ENCODE results near the gene ESPN. TPM values are rescaled to one million over a fixed set of nuclear protein-coding genes. Genes with fewer than 3 reads are reported as not detected.
A peak's percentile ranks its signal among the peaks of the same experiment; 100 is the strongest.

ESPN gene
- total RNA-seq, 2 donors from 2014 or later: 0.47 TPM; not detected in 1

DNA sequence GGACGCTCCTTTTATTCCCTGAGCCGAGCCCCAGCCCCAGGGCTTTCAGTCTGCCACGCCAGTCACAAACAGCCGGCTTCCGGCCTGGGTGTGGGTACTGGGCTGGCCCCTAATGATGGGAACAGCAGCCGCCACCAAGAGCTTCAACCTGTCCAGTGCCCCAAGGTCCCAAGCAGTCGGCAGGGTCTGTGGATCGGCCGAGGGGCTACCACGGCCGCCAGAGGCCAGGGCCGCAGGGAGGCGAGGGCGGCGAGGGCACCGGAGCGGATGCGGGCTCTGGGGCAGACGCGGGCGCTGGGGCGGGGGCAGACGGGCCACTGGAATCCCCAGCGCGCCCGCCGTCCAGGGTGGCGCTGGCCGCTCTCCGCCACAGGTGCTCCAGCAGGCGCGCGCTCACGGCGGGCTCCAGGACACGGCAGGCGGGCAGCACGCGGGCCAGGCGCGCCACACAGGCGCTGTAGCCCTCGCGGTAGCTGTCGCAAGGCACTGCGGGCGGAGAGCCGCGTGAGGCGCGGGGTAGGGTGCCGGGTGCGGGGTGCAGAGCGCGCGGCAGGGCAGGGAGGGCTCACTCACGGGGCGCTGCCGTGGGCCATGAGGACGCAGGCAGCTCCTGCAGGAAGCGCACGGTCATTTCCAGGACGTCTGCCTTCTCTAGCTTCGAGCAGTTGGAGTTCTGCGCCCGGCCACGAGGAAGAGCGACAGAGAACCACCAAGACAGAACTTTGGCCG is 5.7 kb upstream of the ESPN start:
- TF ChIP-seq, protein P1, sequence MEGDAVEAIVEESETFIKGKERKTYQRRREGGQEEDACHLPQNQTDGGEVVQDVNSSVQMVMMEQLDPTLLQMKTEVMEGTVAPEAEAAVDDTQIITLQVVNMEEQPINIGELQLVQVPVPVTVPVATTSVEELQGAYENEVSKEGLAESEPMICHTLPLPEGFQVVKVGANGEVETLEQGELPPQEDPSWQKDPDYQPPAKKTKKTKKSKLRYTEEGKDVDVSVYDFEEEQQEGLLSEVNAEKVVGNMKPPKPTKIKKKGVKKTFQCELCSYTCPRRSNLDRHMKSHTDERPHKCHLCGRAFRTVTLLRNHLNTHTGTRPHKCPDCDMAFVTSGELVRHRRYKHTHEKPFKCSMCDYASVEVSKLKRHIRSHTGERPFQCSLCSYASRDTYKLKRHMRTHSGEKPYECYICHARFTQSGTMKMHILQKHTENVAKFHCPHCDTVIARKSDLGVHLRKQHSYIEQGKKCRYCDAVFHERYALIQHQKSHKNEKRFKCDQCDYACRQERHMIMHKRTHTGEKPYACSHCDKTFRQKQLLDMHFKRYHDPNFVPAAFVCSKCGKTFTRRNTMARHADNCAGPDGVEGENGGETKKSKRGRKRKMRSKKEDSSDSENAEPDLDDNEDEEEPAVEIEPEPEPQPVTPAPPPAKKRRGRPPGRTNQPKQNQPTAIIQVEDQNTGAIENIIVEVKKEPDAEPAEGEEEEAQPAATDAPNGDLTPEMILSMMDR (IDR thresholded peaks at IDR 0.05): no peak
- no peak for DNase-seq (ENCODE audit: low spot score)
- Histone ChIP-seq H3K36me3 (no peaks in the 10 kb centered on the region), H3K9me3 (no peaks in the 10 kb centered on the region), H3K27ac (no peak overlapping the region), H3K4me1 (peaks cover 0 to 37% of the 10 kb centered on the region in 2 donors), H3K4me3 (peak overlapping the region in 1 of 2 donors; percentile 47), H3K27me3 (peaks cover 29 to 48% of the 10 kb centered on the region in 2 donors)

- H3K36me3 ChIP-seq: no peaks in the 10 kb centered on the region
- H3K27ac ChIP-seq: no peak overlapping the region
- H3K4me3 ChIP-seq: peak overlapping the region; percentile 15 to 47
- TF ChIP-seq, protein P1 (IDR thresholded peaks at IDR 0.05): no peak
- DNase-seq (ENCODE audit: low spot score): no peak
- H3K4me1 ChIP-seq: peaks cover 0 to 42% of the 10 kb centered on the region in 2 donors
- H3K27me3 ChIP-seq: peaks cover 35 to 53% of the 10 kb centered on the region in 2 donors
- no peaks in the 10 kb centered on the region for H3K9me3 ChIP-seq
These were observed 5.2 kb upstream of the ESPN start for GRCh38 chr1:6419397-6419803.

- no peak for DNase-seq (ENCODE audit: low spot score)
- peak within 1 kb of the TSS; percentile 15 to 47 for H3K4me3 ChIP-seq
- no peak within 1 kb of the TSS for H3K27ac ChIP-seq
- TF ChIP-seq, protein P1 (IDR thresholded peaks at IDR 0.05): no peak
- H3K4me1 ChIP-seq: peaks cover 0 to 44% of the 10 kb centered on the region in 2 donors
- peaks cover 35 to 53% of the 10 kb centered on the region in 2 donors for H3K27me3 ChIP-seq
- H3K9me3 ChIP-seq: no peaks in the 10 kb centered on the region
- H3K36me3 ChIP-seq: no peaks in the 10 kb centered on the region
These were observed 4.6 kb upstream of the ESPN start, which contains the start of gene HES2 for GRCh38 chr1:6419804-6420453. HES2 (minus strand) TSS chr1:6419919; CDS start chr1:6419820, 99 bp downstream.

DNA sequence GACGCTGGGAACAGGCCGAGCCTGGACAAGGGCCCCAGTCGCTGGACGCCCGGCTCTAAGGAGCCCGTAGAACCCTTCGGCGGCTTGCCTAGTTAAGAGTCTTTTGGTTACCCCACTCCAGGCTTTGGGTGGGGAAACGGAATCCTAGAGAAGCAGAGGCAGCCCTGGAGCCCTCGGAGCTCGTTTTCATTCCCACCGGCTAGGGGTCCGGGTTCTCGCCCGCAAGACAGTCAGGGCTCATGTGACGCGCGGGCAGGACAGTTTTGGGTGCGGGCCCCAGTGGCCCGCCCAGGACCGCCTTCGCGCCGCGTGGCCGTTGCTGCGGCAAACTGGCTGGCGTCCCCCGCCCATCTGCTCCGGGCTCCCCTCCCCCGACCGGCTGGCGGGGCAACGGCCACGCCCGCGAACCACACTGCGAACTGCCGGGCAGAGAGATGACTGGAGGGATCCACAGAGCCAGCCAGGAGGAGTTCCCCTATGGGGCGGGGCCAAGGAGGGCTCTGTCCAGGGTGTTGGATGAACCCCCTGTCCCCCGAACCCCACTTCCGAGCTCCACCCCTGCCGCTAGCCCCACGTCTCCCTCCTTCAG is 4.0 kb upstream of the ESPN start:
- TF ChIP-seq, protein P1 (IDR thresholded peaks at IDR 0.05): no peak
- H3K9me3 ChIP-seq: no peaks in the 10 kb centered on the region
- H3K27me3 ChIP-seq: peaks cover 40 to 55% of the 10 kb centered on the region in 2 donors
- peak overlapping the region in 1 of 2 donors; percentile 47 for H3K4me3 ChIP-seq
- H3K27ac ChIP-seq: no peak overlapping the region
- DNase-seq (ENCODE audit: low spot score): no peak
- no peaks in the 10 kb centered on the region for H3K36me3 ChIP-seq
- H3K4me1 ChIP-seq: peaks cover 0 to 50% of the 10 kb centered on the region in 2 donors

DNA sequence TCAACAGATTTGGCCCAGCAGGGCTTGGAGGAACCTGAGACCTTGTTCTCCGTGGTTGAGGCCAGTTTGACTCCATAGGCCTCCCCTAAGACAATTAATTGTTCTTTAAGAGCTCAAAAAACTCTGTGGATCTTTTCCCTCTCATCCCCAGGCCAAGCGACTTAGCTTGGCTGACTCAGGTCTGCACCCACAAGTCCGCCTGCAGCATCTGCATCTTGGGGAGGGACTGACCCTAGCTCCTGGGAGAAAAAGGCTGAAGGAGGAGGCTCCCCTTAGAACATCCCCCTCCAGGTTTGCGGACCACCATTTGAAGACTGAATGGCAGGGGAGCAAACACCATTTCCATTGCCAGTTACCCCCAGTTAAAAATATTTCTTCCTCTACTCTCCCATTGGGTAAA is 3.3 kb upstream of the ESPN start:
- Histone ChIP-seq H3K4me1 (peaks cover 0 to 51% of the 10 kb centered on the region in 2 donors), H3K4me3 (no peak overlapping the region), H3K27me3 (peaks cover 46 to 55% of the 10 kb centered on the region in 2 donors), H3K36me3 (no peaks in the 10 kb centered on the region), H3K9me3 (no peaks in the 10 kb centered on the region), H3K27ac (no peak overlapping the region)
- DNase-seq (ENCODE audit: low spot score): no peak
- TF ChIP-seq, protein P1 (IDR thresholded peaks at IDR 0.05): no peak
